HEK293T (cell line): ENCODE data around the gene NRK.
"Not testable (repeated sequence)": the region's sequence is repeated elsewhere in the genome, so short reads cannot be mapped to it uniquely, and the experiment has no call there.

Source experiments
- CTCF ChIA-PET: fragments of 350-600 bp; formaldehyde crosslinking; extraction: SDS; loops from one replicate; lab custom pipeline; 2021; ENCODE audit warnings: antibody characterized with exemption, inconsistent platforms; lab: Yijun Ruan, JAX
- POLR2A ChIA-PET: fragments of 350-600 bp; formaldehyde crosslinking; extraction: SDS; loops from one replicate; lab custom pipeline; 2020; ENCODE audit warnings: antibody characterized with exemption, inconsistent platforms; lab: Yijun Ruan, JAX
- DNase-seq: peaks from one replicate; pipeline ENCODE4 v3.0.0; 2012; ENCODE audit warnings: mixed read lengths; ENCODE audit errors: extremely low spot score
- ARNT ChIP-seq: fragments of 450-650 bp; IDR thresholded peaks from 2 replicates; pipeline ENCODE4 v1.6.1; 2017; ENCODE audit warnings: mild to moderate bottlenecking
- BHLHE40 ChIP-seq: fragments of 450-650 bp; IDR thresholded peaks from 2 replicates; pipeline ENCODE4 v1.6.1; 2016; ENCODE audit warnings: mild to moderate bottlenecking, moderate library complexity, borderline replicate concordance
- CTBP1 ChIP-seq: fragments of 450-650 bp; IDR thresholded peaks from 2 replicates; pipeline ENCODE4 v1.6.1; 2016; ENCODE audit warnings: borderline replicate concordance
- ELF4 ChIP-seq: fragments of 450-650 bp; IDR thresholded peaks from 2 replicates; pipeline ENCODE4 v1.6.1; 2017; ENCODE audit warnings: antibody characterized with exemption
- FOXA1 ChIP-seq: fragments of 450-650 bp; IDR thresholded peaks from 2 replicates; pipeline ENCODE4 v1.6.1; 2016; ENCODE audit warnings: mild to moderate bottlenecking
- FOXK2 ChIP-seq: fragments of 450-650 bp; IDR thresholded peaks from 2 replicates; pipeline ENCODE4 v1.6.1; 2016; ENCODE audit warnings: mild to moderate bottlenecking
- FOXM1 ChIP-seq: fragments of 450-650 bp; IDR thresholded peaks from 2 replicates; pipeline ENCODE4 v1.6.1; 2017; ENCODE audit warnings: mild to moderate bottlenecking, borderline replicate concordance
- HDGF ChIP-seq: fragments of 450-650 bp; IDR thresholded peaks from 2 replicates; pipeline ENCODE4 v1.6.1; 2017; ENCODE audit warnings: antibody characterized with exemption, borderline replicate concordance
- L3MBTL2 ChIP-seq: fragments of 450-650 bp; conservative IDR thresholded peaks from 2 replicates; pipeline ENCODE4 v1.6.1; 2016; ENCODE audit warnings: mild to moderate bottlenecking
- LEF1 ChIP-seq: fragments of 450-650 bp; IDR thresholded peaks from 2 replicates; pipeline ENCODE4 v1.6.1; 2017; ENCODE audit warnings: mild to moderate bottlenecking, borderline replicate concordance
- NFRKB ChIP-seq: fragments of 450-650 bp; IDR thresholded peaks from 2 replicates; pipeline ENCODE4 v1.6.1; 2016; ENCODE audit warnings: mild to moderate bottlenecking, moderate library complexity
- SP1 ChIP-seq: fragments of 450-650 bp; IDR thresholded peaks from 2 replicates; pipeline ENCODE4 v1.6.1; 2017
- SUZ12 ChIP-seq: fragments of 450-650 bp; IDR thresholded peaks from 2 replicates; pipeline ENCODE4 v1.6.1; 2016; ENCODE audit warnings: mild to moderate bottlenecking
- TARDBP ChIP-seq: fragments of 450-650 bp; IDR thresholded peaks from 2 replicates; pipeline ENCODE4 v1.6.1; 2016
- ZNF384 ChIP-seq: fragments of 450-650 bp; IDR thresholded peaks from 2 replicates; pipeline ENCODE4 v1.6.1; 2016
- TF ChIP-seq, protein P1 (sequence below): fragments of 450-650 bp; IDR thresholded peaks from 2 replicates; pipeline ENCODE4 v1.6.1; 2016

Gene NRK

GRCh38 chrX:105822138-105823091 lies at the start of gene NRK:
Gene NRK (plus strand): TSS chrX:105822539. CDS start chrX:105822846, 307 bp downstream.
- peak; percentile 10 for DNase-seq

DNA sequence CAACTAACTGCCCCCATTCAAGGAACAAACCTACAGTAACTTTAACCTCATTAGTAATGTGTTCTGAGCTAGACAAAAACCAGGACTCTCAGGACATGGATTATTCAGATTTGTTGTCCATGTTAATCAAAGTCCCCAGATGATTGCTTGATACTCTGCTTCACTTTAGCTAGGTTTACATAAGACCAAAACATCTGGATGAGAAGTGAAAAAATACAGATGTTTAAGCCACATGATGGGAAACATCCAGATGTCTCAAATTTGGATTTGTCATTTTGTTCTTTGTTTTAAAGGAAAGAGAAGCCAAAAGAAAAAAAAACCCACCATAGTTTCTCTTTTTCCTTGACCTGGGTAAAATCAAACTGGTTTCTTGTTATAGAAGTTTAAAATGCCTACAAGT lies 48.5 kb upstream of the NRK start:
- CTCF ChIA-PET: no interaction called here
- POLR2A ChIA-PET: no interaction called here
- no peak for TF ChIP-seq BHLHE40
- no peak for DNase-seq

More at GRCh38 chrX:105822138-105823091, at the start of gene NRK:
- ChIA-PET CTCF (no interaction called here), POLR2A (no interaction called here)
- TF ChIP-seq FOXM1 (no peak), FOXK2 (no peak), CTBP1 (no peak), L3MBTL2 (peak; percentile 42)

DNA sequence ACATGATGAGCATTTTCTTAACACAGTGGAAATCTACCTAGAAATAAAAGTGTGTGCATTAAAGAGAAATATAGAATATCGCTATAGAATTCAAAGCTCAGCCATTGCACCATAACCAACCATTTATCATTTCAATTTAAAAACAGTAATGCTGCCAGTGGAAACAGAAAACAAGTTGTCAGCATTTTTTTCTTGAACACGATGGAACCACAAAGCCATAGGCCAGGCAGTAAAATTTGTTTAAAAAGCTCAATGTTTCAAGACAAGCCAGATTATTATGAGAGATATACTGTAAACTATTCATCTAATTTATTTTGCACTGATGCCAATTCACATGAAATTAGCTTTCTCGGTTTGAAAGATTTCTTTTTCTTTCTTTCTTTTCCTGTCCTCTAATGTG lies 46.7 kb upstream of the NRK start:
- ChIA-PET CTCF (no interaction called here), POLR2A (no interaction called here)
- DNase-seq: no peak
- TF ChIP-seq FOXM1: no peak
- TF ChIP-seq HDGF: no peak
- TF ChIP-seq FOXA1: no peak
- TF ChIP-seq CTBP1: no peak

GRCh38 chrX:105781804-105782203 lies 40.5 kb upstream of the NRK start:
- no peak for DNase-seq
- ChIA-PET POLR2A (no interaction called here), CTCF (no interaction called here)
- TF ChIP-seq SUZ12: no peak
- no peak for TF ChIP-seq CTBP1
- TF ChIP-seq ELF4: no peak
- TF ChIP-seq, protein P1, sequence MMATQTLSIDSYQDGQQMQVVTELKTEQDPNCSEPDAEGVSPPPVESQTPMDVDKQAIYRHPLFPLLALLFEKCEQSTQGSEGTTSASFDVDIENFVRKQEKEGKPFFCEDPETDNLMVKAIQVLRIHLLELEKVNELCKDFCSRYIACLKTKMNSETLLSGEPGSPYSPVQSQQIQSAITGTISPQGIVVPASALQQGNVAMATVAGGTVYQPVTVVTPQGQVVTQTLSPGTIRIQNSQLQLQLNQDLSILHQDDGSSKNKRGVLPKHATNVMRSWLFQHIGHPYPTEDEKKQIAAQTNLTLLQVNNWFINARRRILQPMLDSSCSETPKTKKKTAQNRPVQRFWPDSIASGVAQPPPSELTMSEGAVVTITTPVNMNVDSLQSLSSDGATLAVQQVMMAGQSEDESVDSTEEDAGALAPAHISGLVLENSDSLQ: no peak
- TF ChIP-seq HDGF: no peak
- TF ChIP-seq ARNT: no peak
- no peak for TF ChIP-seq SP1
- TF ChIP-seq BHLHE40: no peak
- no peak for TF ChIP-seq NFRKB
- no peak for TF ChIP-seq FOXA1
- no peak for TF ChIP-seq TARDBP
- TF ChIP-seq L3MBTL2: no peak
- no peak for TF ChIP-seq LEF1
- no peak for TF ChIP-seq ZNF384
- TF ChIP-seq FOXM1: no peak
- TF ChIP-seq FOXK2: no peak

GRCh38 chrX:105796877-105797276 lies 25.5 kb upstream of the NRK start:
- DNase-seq, CTCF ChIA-PET: not testable (repeated sequence)

DNA sequence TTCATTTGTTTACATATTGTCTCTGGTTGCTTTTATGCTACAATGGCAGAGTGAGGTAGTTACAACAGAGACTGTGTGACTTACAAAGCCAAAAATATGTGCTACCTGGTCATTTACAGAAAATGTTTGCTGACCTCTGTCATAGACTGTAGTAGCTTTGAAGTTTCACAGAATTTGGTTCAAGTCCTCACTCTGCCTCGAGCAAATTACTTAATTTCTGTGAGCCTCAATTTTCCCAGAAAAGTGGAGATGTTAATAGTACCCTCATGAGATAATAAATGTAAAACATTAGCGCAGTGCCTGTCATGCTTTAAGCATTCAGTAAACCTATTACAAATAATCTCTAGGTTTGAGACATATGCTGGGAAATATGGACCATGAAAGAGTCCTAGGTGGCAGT lies 18.4 kb upstream of the NRK start:
- CTCF ChIA-PET: no interaction called here
- TF ChIP-seq FOXM1 (no peak), NFRKB (no peak)
- POLR2A ChIA-PET: no interaction called here
- no peak for DNase-seq

More at GRCh38 chrX:105796877-105797276, 25.5 kb upstream of the NRK start:
- POLR2A ChIA-PET: not testable (repeated sequence)

DNA sequence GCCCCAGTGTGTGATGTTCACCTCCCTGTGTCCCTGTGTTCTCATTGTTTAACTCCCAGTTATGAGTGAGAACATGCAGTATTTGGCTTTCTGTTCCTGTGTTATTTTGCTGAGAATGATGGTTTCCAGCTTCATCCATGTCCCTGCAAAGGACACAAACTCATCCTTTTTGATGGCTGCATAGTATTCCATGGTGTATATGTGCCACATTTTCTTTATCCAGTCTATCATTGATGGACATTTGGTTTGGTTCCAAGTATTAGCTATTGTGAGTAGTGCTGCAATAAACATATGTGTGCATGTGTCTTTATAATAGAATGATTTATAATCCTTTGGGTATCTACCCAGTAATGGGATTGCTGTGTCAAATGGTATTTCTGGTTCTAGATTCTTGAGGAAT lies 16.7 kb upstream of the NRK start:
- POLR2A ChIA-PET, DNase-seq, CTCF ChIA-PET: not testable (repeated sequence)

GRCh38 chrX:105816517-105816916 lies 5.8 kb upstream of the NRK start:
- TF ChIP-seq LEF1 (no peak), FOXM1 (no peak), ARNT (no peak), ELF4 (no peak), SP1 (no peak), L3MBTL2 (no peak), SUZ12 (no peak)
- ChIA-PET CTCF (no interaction called here), POLR2A (no interaction called here)
- no peak for DNase-seq

DNA sequence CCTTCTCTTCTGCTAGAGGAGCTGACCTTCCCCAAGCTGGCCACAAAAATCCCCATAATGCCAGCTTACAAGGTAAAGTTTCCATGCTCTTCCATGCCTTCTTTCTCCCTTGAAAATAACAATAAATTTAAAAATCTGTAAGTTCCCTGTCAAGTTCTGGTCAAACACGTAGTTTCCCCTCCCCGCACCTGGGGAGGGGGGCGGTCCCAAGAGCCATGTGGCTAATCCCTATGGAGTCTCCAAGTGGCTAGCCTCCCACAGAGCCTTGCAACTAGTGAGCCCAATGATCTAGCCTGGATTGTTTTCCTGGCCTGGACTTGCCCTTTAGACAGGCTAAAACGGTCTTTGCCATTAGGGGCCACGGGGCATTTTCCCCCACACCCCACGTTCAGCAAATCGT lies 2.1 kb upstream of the NRK start:
- ChIA-PET POLR2A (no interaction called here), CTCF (no interaction called here)
- TF ChIP-seq FOXA1: no peak
- TF ChIP-seq FOXM1: no peak
- no peak for TF ChIP-seq FOXK2
- no peak for TF ChIP-seq HDGF
- no peak for TF ChIP-seq LEF1
- no peak for TF ChIP-seq BHLHE40
- no peak for TF ChIP-seq SUZ12
- TF ChIP-seq ELF4: no peak
- no peak for TF ChIP-seq CTBP1
- TF ChIP-seq L3MBTL2: no peak
- TF ChIP-seq, protein P1: no peak
- TF ChIP-seq SP1: no peak
- TF ChIP-seq ARNT: no peak
- no peak for TF ChIP-seq NFRKB
- TF ChIP-seq ZNF384: no peak
- no peak for TF ChIP-seq TARDBP

More for the DNA sequence above, 2.1 kb upstream of the NRK start:
- DNase-seq: peak; percentile 15
